HG03432 (cell line): ENCODE results near the gene MTMR6.

Source experiments
- ATAC-seq: cut with Tn5 transposase; IDR thresholded peaks from one replicate; pipeline ENCODE4 v1.9.1; 2021; ENCODE audit warnings: mild to moderate bottlenecking, moderate library complexity; ENCODE audit not compliant: unreplicated experiment

MTMR6 gene

GRCh38 chr13:25280396-25280795 is 6.9 kb downstream of the MTMR6 start:
- no peak for ATAC-seq

- ATAC-seq, result no peak
These were observed 10.5 kb downstream of the MTMR6 start for GRCh38 chr13:25276748-25277147.

- ATAC-seq, result no peak
These were observed 18.7 kb downstream of the MTMR6 start for GRCh38 chr13:25268561-25268960.

GRCh38 chr13:25267715-25268114 is 19.6 kb downstream of the MTMR6 start:
- no peak for ATAC-seq

GRCh38 chr13:25266706-25267105 is 20.6 kb downstream of the MTMR6 start:
- no peak for ATAC-seq

- no peak for ATAC-seq
These were observed 25.0 kb downstream of the MTMR6 start for GRCh38 chr13:25262261-25262660.

- no peak for ATAC-seq
These were observed 33.6 kb downstream of the MTMR6 start for GRCh38 chr13:25253702-25254101.

- ATAC-seq, result no peak
These were observed 34.5 kb downstream of the MTMR6 start for GRCh38 chr13:25252752-25253151.

- no peak for ATAC-seq
These were observed 35.1 kb downstream of the MTMR6 start for GRCh38 chr13:25252225-25252624.

GRCh38 chr13:25249001-25249543 is 38.2 kb downstream of the MTMR6 start:
- peak; percentile 87 for ATAC-seq

- ATAC-seq, result peak; percentile 55
These were observed 39.2 kb downstream of the MTMR6 start for GRCh38 chr13:25248071-25248470.

- no peak for ATAC-seq
These were observed 39.9 kb downstream of the MTMR6 start for GRCh38 chr13:25247360-25247759.

GRCh38 chr13:25244123-25244522 is 43.2 kb downstream of the MTMR6 start:
- ATAC-seq, result no peak

GRCh38 chr13:25242956-25243355 is 44.3 kb downstream of the MTMR6 start:
- ATAC-seq, result no peak

- no peak for ATAC-seq
These were observed 46.3 kb downstream of the MTMR6 start for GRCh38 chr13:25241007-25241406.

- no peak for ATAC-seq
These were observed 50.2 kb downstream of the MTMR6 start for GRCh38 chr13:25237083-25237482.

- no peak for ATAC-seq
These were observed 53.4 kb downstream of the MTMR6 start for GRCh38 chr13:25233861-25234260.

- ATAC-seq, result no peak
These were observed 54.3 kb downstream of the MTMR6 start for GRCh38 chr13:25232937-25233515.

GRCh38 chr13:25231517-25231916 is 55.8 kb downstream of the MTMR6 start:
- ATAC-seq, result no peak

- no peak for ATAC-seq
These were observed 59.6 kb downstream of the MTMR6 start for GRCh38 chr13:25227690-25228089.

GRCh38 chr13:25225970-25226369 is 61.3 kb downstream of the MTMR6 start:
- no peak for ATAC-seq

GRCh38 chr13:25224151-25224550 is 63.1 kb downstream of the MTMR6 start:
- ATAC-seq, result no peak

GRCh38 chr13:25222740-25223139 is 64.5 kb downstream of the MTMR6 start:
- no peak for ATAC-seq
